ENCODE measurements around the gene OVCA2. TPM values are rescaled to one million over a fixed set of nuclear protein-coding genes. Genes with fewer than 3 reads are reported as not detected.

The OVCA2 gene
- total RNA-seq, 1 experiment from 2014 or later = 42.5 TPM

DNA sequence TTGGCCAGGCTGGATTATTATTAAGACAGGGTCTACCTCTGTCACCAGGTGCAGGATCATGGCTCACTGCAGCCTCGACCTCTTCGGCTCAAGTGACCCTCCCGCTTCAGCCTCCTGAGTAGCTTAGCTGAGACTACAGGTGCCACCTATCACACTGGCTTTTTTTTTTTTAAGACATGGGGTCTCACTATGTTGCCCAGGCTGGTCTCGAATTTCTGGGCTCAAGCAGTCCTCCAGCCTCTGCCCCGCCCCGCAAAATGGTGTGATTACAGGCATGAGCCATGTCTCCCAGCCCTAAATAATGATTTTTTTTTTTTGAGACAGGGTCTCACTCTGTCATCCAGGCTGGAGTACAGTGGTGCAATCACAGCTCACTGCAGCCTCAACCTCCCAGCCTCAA, 5.8 kb downstream of the OVCA2 start:
- Histone ChIP-seq H3K4me3 (ENCODE audit: low read depth in 2 of 2, low read length in 2 of 2) (no peak overlapping the region), H3K9me3 (ENCODE audit: control insufficient read depth, insufficient read depth, low read depth, low read length) (no peaks in the 10 kb centered on the region), H3K4me1 (ENCODE audit: control insufficient read depth, insufficient read depth, low read length) (peaks cover 14% of the 10 kb centered on the region), H3K36me3 (ENCODE audit: control insufficient read depth, insufficient read depth, low read length) (no peaks in the 10 kb centered on the region), H3K27me3 (ENCODE audit: control insufficient read depth, insufficient read depth, low read length) (no peaks in the 10 kb centered on the region), H3K27ac (ENCODE audit: low read length) (no peak overlapping the region)
- in situ Hi-C loops (cut with HindIII; ENCODE audit: low pct_unique_long_range_greater_than_20kb, low sequenced_read_pairs) = no loop called here
- intact Hi-C loops (cut with micrococcal nuclease; ENCODE audit: unreplicated experiment) = no loop called here
- ChIA-PET CTCF (no interaction called here), POLR2A (no interaction called here)
- no peak for TF ChIP-seq TCF7L2 (IDR thresholded peaks at IDR 0.05; ENCODE audit: low read depth, low read length)
- TF ChIP-seq, protein P1, sequence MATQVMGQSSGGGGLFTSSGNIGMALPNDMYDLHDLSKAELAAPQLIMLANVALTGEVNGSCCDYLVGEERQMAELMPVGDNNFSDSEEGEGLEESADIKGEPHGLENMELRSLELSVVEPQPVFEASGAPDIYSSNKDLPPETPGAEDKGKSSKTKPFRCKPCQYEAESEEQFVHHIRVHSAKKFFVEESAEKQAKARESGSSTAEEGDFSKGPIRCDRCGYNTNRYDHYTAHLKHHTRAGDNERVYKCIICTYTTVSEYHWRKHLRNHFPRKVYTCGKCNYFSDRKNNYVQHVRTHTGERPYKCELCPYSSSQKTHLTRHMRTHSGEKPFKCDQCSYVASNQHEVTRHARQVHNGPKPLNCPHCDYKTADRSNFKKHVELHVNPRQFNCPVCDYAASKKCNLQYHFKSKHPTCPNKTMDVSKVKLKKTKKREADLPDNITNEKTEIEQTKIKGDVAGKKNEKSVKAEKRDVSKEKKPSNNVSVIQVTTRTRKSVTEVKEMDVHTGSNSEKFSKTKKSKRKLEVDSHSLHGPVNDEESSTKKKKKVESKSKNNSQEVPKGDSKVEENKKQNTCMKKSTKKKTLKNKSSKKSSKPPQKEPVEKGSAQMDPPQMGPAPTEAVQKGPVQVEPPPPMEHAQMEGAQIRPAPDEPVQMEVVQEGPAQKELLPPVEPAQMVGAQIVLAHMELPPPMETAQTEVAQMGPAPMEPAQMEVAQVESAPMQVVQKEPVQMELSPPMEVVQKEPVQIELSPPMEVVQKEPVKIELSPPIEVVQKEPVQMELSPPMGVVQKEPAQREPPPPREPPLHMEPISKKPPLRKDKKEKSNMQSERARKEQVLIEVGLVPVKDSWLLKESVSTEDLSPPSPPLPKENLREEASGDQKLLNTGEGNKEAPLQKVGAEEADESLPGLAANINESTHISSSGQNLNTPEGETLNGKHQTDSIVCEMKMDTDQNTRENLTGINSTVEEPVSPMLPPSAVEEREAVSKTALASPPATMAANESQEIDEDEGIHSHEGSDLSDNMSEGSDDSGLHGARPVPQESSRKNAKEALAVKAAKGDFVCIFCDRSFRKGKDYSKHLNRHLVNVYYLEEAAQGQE (IDR thresholded peaks at IDR 0.05; ENCODE audit: insufficient read depth in 1 of 2, low read depth in 2 of 2, low read length in 1 of 2) = no peak
- no peak for TF ChIP-seq POLR2AphosphoS5 (IDR thresholded peaks at IDR 0.05; ENCODE audit: low read depth, low read length)
- TF ChIP-seq, protein P2, sequence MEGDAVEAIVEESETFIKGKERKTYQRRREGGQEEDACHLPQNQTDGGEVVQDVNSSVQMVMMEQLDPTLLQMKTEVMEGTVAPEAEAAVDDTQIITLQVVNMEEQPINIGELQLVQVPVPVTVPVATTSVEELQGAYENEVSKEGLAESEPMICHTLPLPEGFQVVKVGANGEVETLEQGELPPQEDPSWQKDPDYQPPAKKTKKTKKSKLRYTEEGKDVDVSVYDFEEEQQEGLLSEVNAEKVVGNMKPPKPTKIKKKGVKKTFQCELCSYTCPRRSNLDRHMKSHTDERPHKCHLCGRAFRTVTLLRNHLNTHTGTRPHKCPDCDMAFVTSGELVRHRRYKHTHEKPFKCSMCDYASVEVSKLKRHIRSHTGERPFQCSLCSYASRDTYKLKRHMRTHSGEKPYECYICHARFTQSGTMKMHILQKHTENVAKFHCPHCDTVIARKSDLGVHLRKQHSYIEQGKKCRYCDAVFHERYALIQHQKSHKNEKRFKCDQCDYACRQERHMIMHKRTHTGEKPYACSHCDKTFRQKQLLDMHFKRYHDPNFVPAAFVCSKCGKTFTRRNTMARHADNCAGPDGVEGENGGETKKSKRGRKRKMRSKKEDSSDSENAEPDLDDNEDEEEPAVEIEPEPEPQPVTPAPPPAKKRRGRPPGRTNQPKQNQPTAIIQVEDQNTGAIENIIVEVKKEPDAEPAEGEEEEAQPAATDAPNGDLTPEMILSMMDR (IDR thresholded peaks at IDR 0.05) = no peak
- TF ChIP-seq SIN3A (IDR thresholded peaks at IDR 0.05; ENCODE audit: borderline replicate concordance, insufficient read depth, low read depth, low read length) = no peak
- BruUV-seq (replicated peaks) = no TSS peak
- ATAC-seq (no peak), DNase-seq (ENCODE audit: low read depth, low spot score) (no peak)

- ChIA-PET POLR2A (interaction anchor here (0.6 kb wide), 1 partner anchor 11 kb away, joined by 3 read pairs; no protein-coding TSS in a partner anchor), CTCF (no interaction called here)
- H3K9me3 ChIP-seq (ENCODE audit: control insufficient read depth, insufficient read depth, low read depth, low read length) = no peaks in the 10 kb centered on the region
- H3K36me3 ChIP-seq (ENCODE audit: control insufficient read depth, insufficient read depth, low read length) = no peaks in the 10 kb centered on the region
- no peak for ATAC-seq
- no peak for DNase-seq (ENCODE audit: low read depth, low spot score)
- H3K4me3 ChIP-seq (ENCODE audit: low read depth in 2 of 2, low read length in 2 of 2) = peak overlapping the region; percentile 65 to 74
- in situ Hi-C loops (cut with HindIII; ENCODE audit: low pct_unique_long_range_greater_than_20kb, low sequenced_read_pairs) (no loop called here), intact Hi-C loops (cut with micrococcal nuclease; ENCODE audit: unreplicated experiment) (no loop called here)
- TF ChIP-seq POLR2AphosphoS5 (IDR thresholded peaks at IDR 0.05; ENCODE audit: low read depth, low read length) (no peak), TCF7L2 (IDR thresholded peaks at IDR 0.05; ENCODE audit: low read depth, low read length) (no peak), SIN3A (IDR thresholded peaks at IDR 0.05; ENCODE audit: borderline replicate concordance, insufficient read depth, low read depth, low read length) (no peak)
- TF ChIP-seq, protein P1 (IDR thresholded peaks at IDR 0.05; ENCODE audit: insufficient read depth in 1 of 2, low read depth in 2 of 2, low read length in 1 of 2) = no peak
- TF ChIP-seq, protein P2 (IDR thresholded peaks at IDR 0.05) = no peak
- no peaks in the 10 kb centered on the region for H3K27me3 ChIP-seq (ENCODE audit: control insufficient read depth, insufficient read depth, low read length)
- peaks cover 4% of the 10 kb centered on the region; the same call in 1 of the 2 replicates for H3K4me1 ChIP-seq (ENCODE audit: control insufficient read depth, insufficient read depth, low read length)
- H3K27ac ChIP-seq (ENCODE audit: low read length) = no peak overlapping the region; the same call in 1 of the 2 replicates
- TSS peak; percentile 75 for BruUV-seq (replicated peaks)
Measured at GRCh38 chr17:2048805-2049204, 7.0 kb downstream of the OVCA2 start.
